Measurements from ENCODE around the gene SIGLEC7.

SIGLEC7 gene

DNA sequence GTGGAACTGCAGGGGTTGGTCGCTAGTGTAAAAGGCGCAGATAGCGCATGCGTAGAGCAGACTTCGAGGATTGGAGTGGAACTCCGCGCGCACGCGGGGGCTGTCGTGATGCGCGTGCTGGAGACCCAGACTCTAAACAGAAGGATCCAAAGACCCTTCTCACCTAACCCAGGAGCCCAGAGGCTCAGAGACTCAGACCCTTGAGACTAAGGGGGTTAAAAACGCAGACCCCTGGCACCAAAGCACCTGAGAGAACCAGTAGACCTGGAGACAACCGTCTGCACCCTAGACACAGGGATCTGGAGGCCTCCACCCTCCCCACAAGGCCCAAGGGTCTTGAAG, 33.3 kb upstream of the SIGLEC7 start:
- peak overlapping the region; percentile 78 to 87 for H3K4me3 ChIP-seq (ENCODE audit: low read depth in 1 of 2, low read length in 1 of 2)
- H3K9me3 ChIP-seq: no peaks in the 10 kb centered on the region
- H3K36me3 ChIP-seq: peaks cover 3% of the 10 kb centered on the region
- TF ChIP-seq, protein P1, sequence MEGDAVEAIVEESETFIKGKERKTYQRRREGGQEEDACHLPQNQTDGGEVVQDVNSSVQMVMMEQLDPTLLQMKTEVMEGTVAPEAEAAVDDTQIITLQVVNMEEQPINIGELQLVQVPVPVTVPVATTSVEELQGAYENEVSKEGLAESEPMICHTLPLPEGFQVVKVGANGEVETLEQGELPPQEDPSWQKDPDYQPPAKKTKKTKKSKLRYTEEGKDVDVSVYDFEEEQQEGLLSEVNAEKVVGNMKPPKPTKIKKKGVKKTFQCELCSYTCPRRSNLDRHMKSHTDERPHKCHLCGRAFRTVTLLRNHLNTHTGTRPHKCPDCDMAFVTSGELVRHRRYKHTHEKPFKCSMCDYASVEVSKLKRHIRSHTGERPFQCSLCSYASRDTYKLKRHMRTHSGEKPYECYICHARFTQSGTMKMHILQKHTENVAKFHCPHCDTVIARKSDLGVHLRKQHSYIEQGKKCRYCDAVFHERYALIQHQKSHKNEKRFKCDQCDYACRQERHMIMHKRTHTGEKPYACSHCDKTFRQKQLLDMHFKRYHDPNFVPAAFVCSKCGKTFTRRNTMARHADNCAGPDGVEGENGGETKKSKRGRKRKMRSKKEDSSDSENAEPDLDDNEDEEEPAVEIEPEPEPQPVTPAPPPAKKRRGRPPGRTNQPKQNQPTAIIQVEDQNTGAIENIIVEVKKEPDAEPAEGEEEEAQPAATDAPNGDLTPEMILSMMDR (IDR thresholded peaks at IDR 0.05): no peak
- H3K4me1 ChIP-seq (ENCODE audit: control insufficient read depth in 1 of 2, insufficient read depth in 1 of 2, low read depth in 1 of 2, low read length in 1 of 2): peaks cover 59 to 66% of the 10 kb centered on the region in 2 experiments
- peak overlapping the region; percentile 84 for H3K27ac ChIP-seq
- H3K27me3 ChIP-seq: no peaks in the 10 kb centered on the region

DNA sequence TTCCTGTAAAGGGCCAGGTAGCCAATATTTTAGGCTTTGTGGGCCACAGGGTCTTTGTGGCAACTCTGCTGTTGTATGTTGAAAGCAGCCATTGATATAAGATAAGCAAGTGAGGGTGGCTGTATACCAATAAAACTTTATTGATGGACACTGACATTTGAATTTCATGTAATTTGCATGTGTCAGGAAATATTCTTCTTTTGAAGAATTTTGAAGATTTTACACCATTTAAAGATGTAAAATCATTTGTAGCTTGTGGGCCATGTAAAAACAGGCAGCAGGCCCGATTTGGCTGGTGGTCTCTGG, 31.5 kb upstream of the SIGLEC7 start:
- Histone ChIP-seq H3K4me3 (ENCODE audit: low read depth in 1 of 2, low read length in 1 of 2) (no peak overlapping the region), H3K27me3 (no peaks in the 10 kb centered on the region), H3K9me3 (no peaks in the 10 kb centered on the region), H3K27ac (no peak overlapping the region), H3K36me3 (no peaks in the 10 kb centered on the region), H3K4me1 (ENCODE audit: control insufficient read depth in 1 of 2, insufficient read depth in 1 of 2, low read depth in 1 of 2, low read length in 1 of 2) (peaks cover 78 to 84% of the 10 kb centered on the region in 2 experiments)
- TF ChIP-seq, protein P1 (IDR thresholded peaks at IDR 0.05): no peak

DNA sequence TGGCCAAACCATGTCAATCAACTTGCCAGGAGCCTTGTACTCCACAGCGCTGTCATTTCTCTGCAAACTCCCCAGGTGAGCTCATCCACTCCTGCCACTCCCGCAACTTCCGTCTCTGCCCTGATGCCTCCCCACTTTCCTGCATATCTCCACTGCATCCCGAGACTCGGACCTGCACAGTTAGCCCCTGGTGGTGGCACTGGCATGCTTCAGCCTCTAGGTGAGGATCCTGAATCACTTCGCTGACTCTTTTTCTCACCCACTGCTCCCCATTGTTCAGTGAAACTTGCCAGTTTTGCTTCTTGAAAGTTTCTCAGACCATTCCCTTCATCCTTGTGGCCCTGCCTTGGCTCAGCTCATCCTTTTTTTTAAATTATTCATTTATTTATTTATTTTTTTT, 30.5 kb upstream of the SIGLEC7 start:
- H3K27me3 ChIP-seq: no peaks in the 10 kb centered on the region
- no peak overlapping the region for H3K4me3 ChIP-seq (ENCODE audit: low read depth in 1 of 2, low read length in 1 of 2)
- TF ChIP-seq, protein P1 (IDR thresholded peaks at IDR 0.05): no peak
- peaks cover 78 to 90% of the 10 kb centered on the region in 2 experiments for H3K4me1 ChIP-seq (ENCODE audit: control insufficient read depth in 1 of 2, insufficient read depth in 1 of 2, low read depth in 1 of 2, low read length in 1 of 2)
- no peaks in the 10 kb centered on the region for H3K9me3 ChIP-seq
- H3K36me3 ChIP-seq: no peaks in the 10 kb centered on the region
- H3K27ac ChIP-seq: no peak overlapping the region

DNA sequence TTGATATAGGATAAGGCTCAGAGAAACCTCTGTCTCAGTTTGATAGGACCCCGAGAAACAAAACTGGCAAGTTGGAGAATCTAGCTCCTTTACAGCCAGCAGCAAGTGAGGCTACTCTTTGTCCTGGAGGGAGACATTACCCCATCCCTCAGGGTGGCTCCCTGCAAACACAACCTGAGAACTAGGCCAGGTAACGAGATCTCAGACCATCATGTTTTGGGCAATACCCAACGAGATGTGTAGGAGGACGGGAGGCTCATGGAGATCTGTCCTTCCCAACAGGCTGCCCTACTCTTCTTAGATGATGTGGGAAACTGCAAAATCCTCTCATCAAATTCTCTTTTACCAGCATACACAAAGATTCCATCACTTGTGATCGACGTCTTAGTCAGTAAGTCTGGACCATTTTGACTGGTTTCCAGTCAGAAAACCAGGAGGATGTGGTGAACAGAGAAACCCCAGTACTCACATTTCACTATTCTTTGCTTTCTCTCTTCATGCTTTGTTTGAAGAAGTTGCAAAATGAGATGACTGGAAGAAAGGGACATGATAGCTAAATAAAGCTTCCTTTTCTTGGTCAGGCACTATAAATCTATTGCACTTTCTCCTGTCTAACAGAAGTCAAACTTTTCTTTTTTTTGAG, 27.9 kb upstream of the SIGLEC7 start:
- no peaks in the 10 kb centered on the region for H3K36me3 ChIP-seq
- TF ChIP-seq, protein P1 (IDR thresholded peaks at IDR 0.05): no peak
- H3K27me3 ChIP-seq: no peaks in the 10 kb centered on the region
- peak overlapping the region; percentile 12 to 17 for H3K4me3 ChIP-seq (ENCODE audit: low read depth in 1 of 2, low read length in 1 of 2)
- no peaks in the 10 kb centered on the region for H3K9me3 ChIP-seq
- peaks cover 62 to 73% of the 10 kb centered on the region in 2 experiments for H3K4me1 ChIP-seq (ENCODE audit: control insufficient read depth in 1 of 2, insufficient read depth in 1 of 2, low read depth in 1 of 2, low read length in 1 of 2)
- H3K27ac ChIP-seq: peak overlapping the region; percentile 89

DNA sequence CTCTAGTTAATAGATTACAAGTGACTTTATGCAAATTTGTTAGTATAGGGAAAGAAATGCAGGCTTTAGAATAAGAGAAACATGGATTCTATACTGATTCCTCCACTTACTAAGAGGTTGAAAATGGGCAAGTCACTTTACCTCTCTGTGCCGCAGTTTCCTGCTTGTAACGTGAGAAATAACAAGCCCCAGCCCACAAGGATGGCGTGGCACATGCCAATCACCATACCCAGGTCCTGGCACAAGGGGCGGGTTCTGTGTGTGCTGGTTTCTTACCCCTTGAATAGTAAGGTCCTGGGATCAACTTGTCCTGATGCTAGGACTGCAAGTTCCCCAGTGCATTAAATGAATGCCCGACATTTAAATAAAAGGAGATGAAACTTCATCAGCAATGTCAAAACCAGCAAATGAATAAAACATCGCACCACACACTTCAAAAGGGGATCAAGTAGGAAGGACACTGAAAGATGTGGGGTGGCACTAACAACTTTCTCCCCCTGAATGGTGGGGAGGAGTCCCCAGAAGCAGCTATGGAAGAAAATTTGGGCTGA, 25.3 kb upstream of the SIGLEC7 start:
- H3K36me3 ChIP-seq: no peaks in the 10 kb centered on the region
- peaks cover 66 to 73% of the 10 kb centered on the region in 2 experiments for H3K4me1 ChIP-seq (ENCODE audit: control insufficient read depth in 1 of 2, insufficient read depth in 1 of 2, low read depth in 1 of 2, low read length in 1 of 2)
- TF ChIP-seq, protein P1 (IDR thresholded peaks at IDR 0.05): no peak
- H3K4me3 ChIP-seq (ENCODE audit: low read depth in 1 of 2, low read length in 1 of 2): no peak overlapping the region
- H3K9me3 ChIP-seq: no peaks in the 10 kb centered on the region
- H3K27me3 ChIP-seq: no peaks in the 10 kb centered on the region
- H3K27ac ChIP-seq: no peak overlapping the region

Measured in neutrophil (primary cell).